K562 (cell line): ENCODE data around the gene CLCN2. TPM values are rescaled to one million over a fixed set of nuclear protein-coding genes. Genes with fewer than 3 reads are reported as not detected.

Source experiments
- ARHGAP35 ChIP-seq: fragments of 450-650 bp; IDR thresholded peaks from 2 replicates; pipeline ENCODE4 v1.6.1; 2018; ENCODE audit not compliant: partially characterized antibody
- ATF1 ChIP-seq, 2 experiments: fragments of 450-650 bp in 1 of 2; IDR thresholded peaks; 2 replicates each; pipeline ENCODE4 v1.6.1; 2016; ENCODE audit warnings: missing compliant biosample characterization in 1 of 2, missing genetic modification characterization in 1 of 2
- BRD9 ChIP-seq: fragments of 450-650 bp; IDR thresholded peaks from 2 replicates; pipeline ENCODE4 v1.6.1; 2018; ENCODE audit warnings: low read depth; ENCODE audit not compliant: partially characterized antibody
- CBX3 ChIP-seq, 2 experiments: IDR thresholded peaks; 1 replicate in 1 of 2; 2 replicates in 1 of 2; pipeline ENCODE4 v1.6.1; 2012; ENCODE audit warnings: inconsistent platforms in 2 of 2, low read length in 2 of 2, borderline replicate concordance in 1 of 2, control low read depth in 1 of 2
- CXXC5 ChIP-seq: fragments of 250-450 bp; sonication (Bioruptor Pico); IDR thresholded peaks from 2 replicates; pipeline ENCODE4 v1.8.0; 2022; ENCODE audit warnings: inconsistent platforms, mild to moderate bottlenecking, moderate library complexity
- DACH1 ChIP-seq: fragments of 450-650 bp; IDR thresholded peaks from 2 replicates; pipeline ENCODE4 v1.6.1; 2018; ENCODE audit not compliant: partially characterized antibody
- EP400 ChIP-seq: fragments of 450-650 bp; IDR thresholded peaks from 2 replicates; pipeline ENCODE4 v1.6.1; 2017; ENCODE audit warnings: antibody characterized with exemption, mild to moderate bottlenecking, moderate library complexity
- GTF2F1 ChIP-seq: IDR thresholded peaks from 2 replicates; pipeline ENCODE4 v1.6.1; 2011; ENCODE audit warnings: low read depth, low read length, improper control_type of control experiment
- HCFC1 ChIP-seq: IDR thresholded peaks from 2 replicates; pipeline ENCODE4 v1.6.1; 2012; ENCODE audit warnings: low read depth, low read length, improper control_type of control experiment
- NFIC ChIP-seq: fragments of 450-650 bp; IDR thresholded peaks from 2 replicates; pipeline ENCODE4 v1.6.1; 2017; ENCODE audit warnings: mild to moderate bottlenecking, inconsistent platforms
- NFXL1 ChIP-seq: fragments of 450-650 bp; formaldehyde crosslinking; IDR thresholded peaks from 2 replicates; pipeline ENCODE4 v1.4.0; 2021; ENCODE audit warnings: mild to moderate bottlenecking
- PKNOX1 ChIP-seq: fragments of 450-650 bp; IDR thresholded peaks from 2 replicates; pipeline ENCODE4 v1.6.1; 2016
- POU5F1 ChIP-seq: fragments of 150-350 bp; IDR thresholded peaks from 2 replicates; pipeline ENCODE4 v1.6.1; 2014; ENCODE audit warnings: borderline replicate concordance, low read length, low read depth, mild to moderate bottlenecking; ENCODE audit not compliant: partially characterized antibody
- TOE1 ChIP-seq, 2 experiments: fragments of 450-650 bp in 1 of 2; sonication (generic) in 1 of 2; formaldehyde crosslinking in 1 of 2; IDR thresholded peaks; 2 replicates each; pipeline versions ENCODE4 v1.7.1 to v1.8.0; 2016 to 2022; ENCODE audit warnings: borderline replicate concordance in 2 of 2, mild to moderate bottlenecking in 2 of 2, antibody characterized with exemption in 1 of 2, inconsistent platforms in 1 of 2, low read depth in 1 of 2, missing genetic modification reagents in 1 of 2, moderate library complexity in 1 of 2
- ZNF232 ChIP-seq: sonication (generic); formaldehyde crosslinking; IDR thresholded peaks from 2 replicates; pipeline ENCODE4 v1.8.0; 2022; ENCODE audit warnings: mild to moderate bottlenecking, missing genetic modification reagents
- ZNF431 ChIP-seq: sonication (generic); formaldehyde crosslinking; IDR thresholded peaks from 2 replicates; pipeline ENCODE4 v1.8.0; 2022; ENCODE audit warnings: mild to moderate bottlenecking, missing genetic modification reagents
- polyA plus RNA-seq, 8 experiments: library from polyadenylated mRNA; depleted of rRNA in 4 of 8; stranded (reverse) in 5 of 8; unstranded in 3 of 8; fragments of >200 nt; fragmentation: Nextera tagmentation in 2 of 8; fragmentation: Illumina TruSeq in 1 of 8; extraction: Ambion mirVana in 2 of 8; extraction: Trizol in 1 of 8; gene quantifications; 2 replicates each; pipeline versions ENCODE4 v1.2.1 to v1.2.3, GENCODE V29; 2011 to 2014; ENCODE audit warnings: inconsistent platforms in 1 of 8, missing spikeins in 1 of 8
- total RNA-seq, 7 experiments: library from RNA; depleted of rRNA in 6 of 7; stranded (reverse); fragments of >200 nt in 6 of 7; fragmentation: Illumina TruSeq in 2 of 7; extraction: Trizol in 2 of 7; gene quantifications; 2 replicates each; pipeline versions ENCODE4 v1.2.1 to v1.2.3, GENCODE V29; 2011 to 2021; ENCODE audit warnings: low replicate concordance in 1 of 7
- TF ChIP-seq, protein P1 (sequence below): sonication (generic); formaldehyde crosslinking; IDR thresholded peaks from 2 replicates; pipeline ENCODE4 v1.8.0; 2022; ENCODE audit warnings: missing genetic modification reagents, mild to moderate bottlenecking, moderate library complexity, borderline replicate concordance
- TF ChIP-seq, protein P2 (sequence below), 3 experiments: IDR thresholded peaks in 2 of 3; conservative IDR thresholded peaks in 1 of 3; 2 replicates each; pipeline ENCODE4 v1.5.1; 2011 to 2012; ENCODE audit warnings: low read length in 3 of 3, mild to moderate bottlenecking in 3 of 3, control low read depth in 2 of 3, improper control_type of control experiment in 1 of 3, inconsistent platforms in 1 of 3, low read depth in 1 of 3, mixed read lengths in 1 of 3, moderate library complexity in 1 of 3; ENCODE audit not compliant: insufficient read depth in 2 of 3
- TF ChIP-seq, protein P3 (sequence below): sonication (generic); formaldehyde crosslinking; IDR thresholded peaks from 2 replicates; pipeline ENCODE4 v1.5.0; 2020; ENCODE audit warnings: missing genetic modification reagents
- TF ChIP-seq, protein P4 (sequence below), 2 experiments: fragments of 450-650 bp; conservative IDR thresholded peaks; 2 replicates each; pipeline ENCODE4 v1.6.1; 2017; ENCODE audit warnings: mild to moderate bottlenecking in 2 of 2, moderate library complexity in 2 of 2

The CLCN2 gene
- total and polyA plus RNA-seq, 9 of the 15 experiments (the other 6 are each of a cell fraction or from before 2014, with no cell fraction given) = 0.10 to 14.0 (median 6.9) TPM

DNA sequence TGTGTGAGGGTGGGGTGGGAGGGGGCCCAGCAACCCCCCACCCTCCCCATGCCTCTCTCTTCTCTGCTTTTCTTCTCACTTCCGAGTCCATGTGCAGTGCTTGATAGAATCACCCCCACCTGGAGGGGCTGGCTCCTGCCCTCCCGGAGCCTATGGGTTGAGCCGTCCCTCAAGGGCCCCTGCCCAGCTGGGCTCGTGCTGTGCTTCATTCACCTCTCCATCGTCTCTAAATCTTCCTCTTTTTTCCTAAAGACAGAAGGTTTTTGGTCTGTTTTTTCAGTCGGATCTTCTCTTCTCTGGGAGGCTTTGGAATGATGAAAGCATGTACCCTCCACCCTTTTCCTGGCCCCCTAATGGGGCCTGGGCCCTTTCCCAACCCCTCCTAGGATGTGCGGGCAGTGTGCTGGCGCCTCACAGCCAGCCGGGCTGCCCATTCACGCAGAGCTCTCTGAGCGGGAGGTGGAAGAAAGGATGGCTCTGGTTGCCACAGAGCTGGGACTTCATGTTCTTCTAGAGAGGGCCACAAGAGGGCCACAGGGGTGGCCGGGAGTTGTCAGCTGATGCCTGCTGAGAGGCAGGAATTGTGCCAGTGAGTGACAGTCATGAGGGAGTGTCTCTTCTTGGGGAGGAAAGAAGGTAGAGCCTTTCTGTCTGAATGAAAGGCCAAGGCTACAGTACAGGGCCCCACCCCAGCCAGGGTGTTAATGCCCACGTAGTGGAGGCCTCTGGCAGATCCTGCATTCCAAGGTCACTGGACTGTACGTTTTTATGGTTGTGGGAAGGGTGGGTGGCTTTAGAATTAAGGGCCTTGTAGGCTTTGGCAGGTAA is 15.9 kb downstream of the CLCN2 start (continued):
- TF ChIP-seq, protein P1, sequence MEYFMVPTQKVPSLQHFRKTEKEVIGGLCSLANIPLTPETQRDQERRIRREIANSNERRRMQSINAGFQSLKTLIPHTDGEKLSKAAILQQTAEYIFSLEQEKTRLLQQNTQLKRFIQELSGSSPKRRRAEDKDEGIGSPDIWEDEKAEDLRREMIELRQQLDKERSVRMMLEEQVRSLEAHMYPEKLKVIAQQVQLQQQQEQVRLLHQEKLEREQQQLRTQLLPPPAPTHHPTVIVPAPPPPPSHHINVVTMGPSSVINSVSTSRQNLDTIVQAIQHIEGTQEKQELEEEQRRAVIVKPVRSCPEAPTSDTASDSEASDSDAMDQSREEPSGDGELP (CRISPR knock-in tag) = peak; percentile 99
- peak; percentile 30; the same call in 1 of the 2 replicates for TF ChIP-seq EP400
- TF ChIP-seq CXXC5 (CRISPR knock-in tag) = peak; percentile 19; the same call in 1 of the 2 replicates
- TF ChIP-seq, protein P2, sequence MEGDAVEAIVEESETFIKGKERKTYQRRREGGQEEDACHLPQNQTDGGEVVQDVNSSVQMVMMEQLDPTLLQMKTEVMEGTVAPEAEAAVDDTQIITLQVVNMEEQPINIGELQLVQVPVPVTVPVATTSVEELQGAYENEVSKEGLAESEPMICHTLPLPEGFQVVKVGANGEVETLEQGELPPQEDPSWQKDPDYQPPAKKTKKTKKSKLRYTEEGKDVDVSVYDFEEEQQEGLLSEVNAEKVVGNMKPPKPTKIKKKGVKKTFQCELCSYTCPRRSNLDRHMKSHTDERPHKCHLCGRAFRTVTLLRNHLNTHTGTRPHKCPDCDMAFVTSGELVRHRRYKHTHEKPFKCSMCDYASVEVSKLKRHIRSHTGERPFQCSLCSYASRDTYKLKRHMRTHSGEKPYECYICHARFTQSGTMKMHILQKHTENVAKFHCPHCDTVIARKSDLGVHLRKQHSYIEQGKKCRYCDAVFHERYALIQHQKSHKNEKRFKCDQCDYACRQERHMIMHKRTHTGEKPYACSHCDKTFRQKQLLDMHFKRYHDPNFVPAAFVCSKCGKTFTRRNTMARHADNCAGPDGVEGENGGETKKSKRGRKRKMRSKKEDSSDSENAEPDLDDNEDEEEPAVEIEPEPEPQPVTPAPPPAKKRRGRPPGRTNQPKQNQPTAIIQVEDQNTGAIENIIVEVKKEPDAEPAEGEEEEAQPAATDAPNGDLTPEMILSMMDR (IDR thresholded peaks at IDR 0.05 in 2 of 3, conservative IDR thresholded peaks at IDR 0.05 in 1 of 3; ENCODE audit: insufficient read depth in 2 of 3, low read depth in 1 of 3, low read length in 3 of 3) = peak; percentile 62 to 81 (median 77)
- TF ChIP-seq DACH1 = peak; percentile 91
- peak; percentile 97 for TF ChIP-seq PKNOX1
- peak; percentile 56; the same call in 1 of the 2 replicates for TF ChIP-seq TOE1 (IDR thresholded peaks at IDR 0.05; ENCODE audit: borderline replicate concordance)
- TF ChIP-seq TOE1 (CRISPR knock-in tag; IDR thresholded peaks at IDR 0.05; ENCODE audit: borderline replicate concordance, low read depth) = no peak
- peak; percentile 43; the same call in 1 of the 2 replicates for TF ChIP-seq NFIC
- no peak for TF ChIP-seq ARHGAP35
- no peak for TF ChIP-seq ATF1 (CRISPR knock-in tag; IDR thresholded peaks at IDR 0.05)
- TF ChIP-seq ATF1 (tag; IDR thresholded peaks at IDR 0.05) = peak; percentile 30; the same call in 1 of the 2 replicates
- no peak for TF ChIP-seq ZNF232
- TF ChIP-seq HCFC1 = 0 out of 2 replicates have a peak, but pooled peaks have one; percentile 24
- TF ChIP-seq, protein P3, sequence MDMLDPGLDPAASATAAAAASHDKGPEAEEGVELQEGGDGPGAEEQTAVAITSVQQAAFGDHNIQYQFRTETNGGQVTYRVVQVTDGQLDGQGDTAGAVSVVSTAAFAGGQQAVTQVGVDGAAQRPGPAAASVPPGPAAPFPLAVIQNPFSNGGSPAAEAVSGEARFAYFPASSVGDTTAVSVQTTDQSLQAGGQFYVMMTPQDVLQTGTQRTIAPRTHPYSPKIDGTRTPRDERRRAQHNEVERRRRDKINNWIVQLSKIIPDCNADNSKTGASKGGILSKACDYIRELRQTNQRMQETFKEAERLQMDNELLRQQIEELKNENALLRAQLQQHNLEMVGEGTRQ (CRISPR knock-in tag) = peak; percentile 74
- no peak for TF ChIP-seq BRD9
- TF ChIP-seq ZNF431 (CRISPR knock-in tag) = no peak
- TF ChIP-seq CBX3 (IDR thresholded peaks at IDR 0.05; ENCODE audit: borderline replicate concordance in 1 of 2, low read length in 2 of 2) = peak in 1 of 2 experiments; percentile 55; a peak in 1 of 3 replicates
- no peak for TF ChIP-seq GTF2F1
- TF ChIP-seq NFXL1 (CRISPR knock-in tag) = no peak
- TF ChIP-seq POU5F1 = no peak
- TF ChIP-seq, protein P4, sequence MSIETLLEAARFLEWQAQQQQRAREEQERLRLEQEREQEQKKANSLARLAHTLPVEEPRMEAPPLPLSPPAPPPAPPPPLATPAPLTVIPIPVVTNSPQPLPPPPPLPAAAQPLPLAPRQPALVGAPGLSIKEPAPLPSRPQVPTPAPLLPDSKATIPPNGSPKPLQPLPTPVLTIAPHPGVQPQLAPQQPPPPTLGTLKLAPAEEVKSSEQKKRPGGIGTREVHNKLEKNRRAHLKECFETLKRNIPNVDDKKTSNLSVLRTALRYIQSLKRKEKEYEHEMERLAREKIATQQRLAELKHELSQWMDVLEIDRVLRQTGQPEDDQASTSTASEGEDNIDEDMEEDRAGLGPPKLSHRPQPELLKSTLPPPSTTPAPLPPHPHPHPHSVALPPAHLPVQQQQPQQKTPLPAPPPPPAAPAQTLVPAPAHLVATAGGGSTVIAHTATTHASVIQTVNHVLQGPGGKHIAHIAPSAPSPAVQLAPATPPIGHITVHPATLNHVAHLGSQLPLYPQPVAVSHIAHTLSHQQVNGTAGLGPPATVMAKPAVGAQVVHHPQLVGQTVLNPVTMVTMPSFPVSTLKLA (conservative IDR thresholded peaks at IDR 0.05) = peak in 1 of 2 experiments; percentile 52; a peak in 2 of 4 replicates
